ENCODE results near the gene TXNL4B.

GRCh38 chr16:72132726-72133125 lies 39.3 kb upstream of the TXNL4B start:
- no peak for TF ChIP-seq HDAC2 (IDR thresholded peaks at IDR 0.05)
- TF ChIP-seq CTCF (IDR thresholded peaks at IDR 0.05 in 2 of 3, conservative IDR thresholded peaks at IDR 0.05 in 1 of 3; ENCODE audit: insufficient read depth in 2 of 3, low read depth in 1 of 3, low read length in 3 of 3) = no peak
- TF ChIP-seq BHLHE40 (IDR thresholded peaks at IDR 0.05; ENCODE audit: low read length) = no peak
